Measurements from ENCODE around the gene SMCO4. TPM values are rescaled to one million over a fixed set of nuclear protein-coding genes. Genes with fewer than 3 reads are reported as not detected.
A peak's percentile ranks its signal among the peaks of the same experiment; 100 is the strongest.

The SMCO4 gene
- polyA plus RNA-seq, 3 donors = 14.9 to 20.5 (median 18.5) TPM

- DNase-seq (ENCODE audit: extremely low read depth in 1 of 11, low read depth in 9 of 11, low spot score in 4 of 11) = peak in 3 of 11 donors; percentile 16 to 43 (median 17)
Observed at GRCh38 chr11:93570759-93571413, 27.7 kb upstream of the SMCO4 start.

DNA sequence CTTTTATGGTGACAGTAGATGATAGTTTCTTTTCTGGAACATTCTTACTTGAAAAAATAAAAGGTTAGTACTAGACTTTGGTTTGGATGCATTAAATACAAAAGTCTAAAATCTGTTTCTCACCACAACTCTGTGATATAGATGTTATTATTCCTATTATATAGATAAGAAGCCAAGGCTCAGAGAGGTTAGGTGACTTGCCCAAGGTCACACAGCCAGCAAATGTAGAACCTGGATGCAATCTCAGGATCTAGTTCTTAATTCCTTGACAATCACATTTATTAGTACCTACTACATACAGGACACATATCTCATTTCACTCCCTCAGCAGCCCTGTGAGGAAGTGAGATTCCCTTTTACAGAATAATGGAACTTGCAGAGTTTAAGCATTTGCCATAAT lies 26.3 kb upstream of the SMCO4 start:
- no peak for DNase-seq (ENCODE audit: extremely low read depth in 1 of 11, low read depth in 9 of 11, low spot score in 4 of 11)

GRCh38 chr11:93568726-93569125 lies 25.5 kb upstream of the SMCO4 start:
- no peak for DNase-seq (ENCODE audit: extremely low read depth in 1 of 11, low read depth in 9 of 11, low spot score in 4 of 11)

- DNase-seq (ENCODE audit: extremely low read depth in 1 of 11, low read depth in 9 of 11, low spot score in 4 of 11) = no peak
Observed at GRCh38 chr11:93567401-93567895, 24.3 kb upstream of the SMCO4 start.

- DNase-seq (ENCODE audit: extremely low read depth in 1 of 11, low read depth in 9 of 11, low spot score in 4 of 11) = no peak
Observed at GRCh38 chr11:93564895-93565294, 21.7 kb upstream of the SMCO4 start.

- DNase-seq (ENCODE audit: extremely low read depth in 1 of 11, low read depth in 9 of 11, low spot score in 4 of 11) = no peak
Observed at GRCh38 chr11:93563857-93564256, 20.7 kb upstream of the SMCO4 start.

DNA sequence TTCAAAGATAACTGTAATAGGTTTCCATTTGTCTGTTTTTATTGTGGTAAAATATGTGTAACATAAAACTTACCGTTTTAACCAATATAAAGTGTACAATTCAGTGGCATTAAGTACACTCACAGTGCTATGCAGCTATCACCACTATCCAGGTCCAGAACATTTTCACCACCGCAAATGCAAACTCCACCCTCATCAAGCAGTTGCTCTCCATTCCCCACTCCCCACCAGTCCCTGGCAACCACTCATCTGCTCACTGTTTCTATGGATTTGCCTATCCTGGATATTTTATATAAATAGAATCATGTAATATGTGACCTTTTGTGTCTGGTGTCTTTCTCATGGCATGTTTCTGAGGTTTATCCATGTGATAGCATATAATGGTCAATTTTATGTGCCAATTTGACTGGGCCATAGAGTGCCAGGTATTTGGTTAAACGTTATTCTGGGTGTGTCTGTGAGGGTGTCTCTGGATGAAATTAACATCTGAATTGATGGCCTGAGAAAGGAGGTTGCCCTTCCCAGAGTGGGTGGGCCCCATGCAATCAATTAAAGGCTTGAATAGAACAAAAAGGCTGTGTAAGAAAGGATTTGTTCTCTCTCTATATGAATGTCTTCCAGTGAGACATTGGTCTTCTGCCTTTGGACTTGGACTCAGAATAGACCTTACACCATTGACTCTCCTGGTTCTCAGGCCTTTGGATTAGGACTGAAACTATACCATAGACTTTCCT lies 17.2 kb upstream of the SMCO4 start:
- DNase-seq (ENCODE audit: extremely low read depth in 1 of 11, low read depth in 9 of 11, low spot score in 4 of 11) = no peak

DNA sequence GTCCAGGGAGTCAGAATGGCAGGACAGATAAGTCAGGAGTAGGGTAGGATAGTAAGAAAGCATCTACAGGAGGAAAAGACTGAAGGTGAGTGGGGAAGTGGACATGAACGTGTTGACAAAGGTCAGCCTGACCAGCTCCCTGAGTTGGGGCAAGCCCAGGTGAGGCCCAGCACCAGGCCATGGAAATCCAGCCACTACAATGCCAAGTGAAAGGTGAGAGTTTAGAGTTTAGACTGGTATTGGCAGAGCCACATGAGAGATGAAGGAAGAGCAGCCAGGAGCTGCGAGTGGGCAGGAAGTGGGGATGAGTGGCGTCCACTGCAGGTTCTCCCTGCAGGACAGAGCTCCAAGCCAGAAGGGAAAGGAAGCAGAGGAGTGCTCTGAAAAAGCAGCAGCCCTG lies 16.5 kb upstream of the SMCO4 start:
- no peak for DNase-seq (ENCODE audit: extremely low read depth in 1 of 11, low read depth in 9 of 11, low spot score in 4 of 11)

DNA sequence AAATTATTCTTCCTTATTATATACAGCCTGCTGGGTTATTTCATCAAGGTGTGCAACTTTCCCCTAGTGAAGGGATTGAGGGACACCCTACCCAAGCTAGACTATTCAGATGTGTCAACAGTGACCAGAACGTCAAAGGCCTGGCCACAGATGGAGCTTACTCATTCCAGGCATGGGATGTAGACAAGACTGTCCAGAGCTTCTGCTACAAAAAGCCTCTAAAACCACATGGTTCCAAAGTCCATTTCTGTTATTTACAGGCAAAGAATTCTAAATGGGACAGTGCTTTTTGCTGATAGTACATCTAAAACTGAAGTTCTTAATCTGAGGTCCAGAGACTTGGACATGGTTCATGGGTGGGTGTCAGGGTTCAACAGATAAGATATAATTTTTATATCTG lies 9.7 kb upstream of the SMCO4 start:
- DNase-seq (ENCODE audit: extremely low read depth in 1 of 11, low read depth in 9 of 11, low spot score in 4 of 11) = no peak

DNA sequence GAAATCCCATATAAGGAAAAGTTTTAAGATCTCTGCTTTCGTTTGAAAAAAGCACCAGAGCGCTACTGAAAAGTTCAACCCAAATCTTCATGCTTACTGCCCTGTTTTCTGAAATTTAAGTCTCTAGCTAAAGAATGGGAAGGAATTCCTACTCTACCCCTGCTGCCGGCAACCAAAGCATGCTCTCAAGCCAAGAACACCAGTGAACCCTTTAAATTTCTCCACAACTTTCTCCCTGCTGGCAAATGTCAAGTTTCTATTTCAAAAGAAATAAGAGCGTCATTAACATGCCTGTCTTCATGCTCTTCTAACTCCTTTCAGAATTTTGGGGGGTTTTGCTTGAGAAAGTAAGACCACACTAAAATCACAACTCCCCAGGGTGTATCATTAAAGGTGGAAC lies 6.8 kb upstream of the SMCO4 start:
- peak in 3 of 11 donors; percentile 19 to 40 (median 28) for DNase-seq (ENCODE audit: extremely low read depth in 1 of 11, low read depth in 9 of 11, low spot score in 4 of 11)

DNA sequence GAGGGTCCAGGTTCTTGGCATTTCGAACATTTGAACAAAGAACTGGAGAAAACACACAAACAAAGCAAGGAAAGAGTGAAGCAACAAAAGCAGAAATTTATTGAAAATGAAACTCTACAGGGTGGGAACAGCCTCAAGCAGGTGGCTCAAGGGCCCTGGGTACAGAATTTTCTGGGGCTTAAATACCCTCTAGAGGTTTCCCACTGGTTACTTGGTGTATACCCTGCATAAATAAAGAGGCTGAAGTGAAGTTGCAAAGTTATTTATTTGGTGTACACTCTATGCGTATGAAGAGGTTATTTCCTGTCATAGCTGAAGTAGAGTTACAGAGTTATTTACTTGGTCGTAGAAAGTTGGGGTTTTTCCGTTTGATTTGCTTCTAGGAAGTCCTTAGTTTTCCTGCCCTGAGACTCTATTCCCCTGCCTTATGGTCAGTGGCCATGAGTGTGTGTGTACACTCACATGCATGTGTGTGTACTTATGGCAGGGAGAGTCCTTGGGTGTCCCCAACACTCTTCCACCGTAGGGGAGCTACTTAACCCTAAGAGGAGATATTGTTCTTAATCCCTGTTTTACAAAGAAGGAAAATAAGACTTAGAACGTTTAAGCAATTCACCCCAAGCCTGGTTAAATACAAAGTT lies 5.6 kb upstream of the SMCO4 start:
- no peak for DNase-seq (ENCODE audit: extremely low read depth in 1 of 11, low read depth in 9 of 11, low spot score in 4 of 11)

- no peak for DNase-seq (ENCODE audit: extremely low read depth in 1 of 11, low read depth in 9 of 11, low spot score in 4 of 11)
Observed at GRCh38 chr11:93547773-93548172, 4.6 kb upstream of the SMCO4 start.

- no peak for DNase-seq (ENCODE audit: extremely low read depth in 1 of 11, low read depth in 9 of 11, low spot score in 4 of 11)
Observed at GRCh38 chr11:93547028-93547427, 3.8 kb upstream of the SMCO4 start.

DNA sequence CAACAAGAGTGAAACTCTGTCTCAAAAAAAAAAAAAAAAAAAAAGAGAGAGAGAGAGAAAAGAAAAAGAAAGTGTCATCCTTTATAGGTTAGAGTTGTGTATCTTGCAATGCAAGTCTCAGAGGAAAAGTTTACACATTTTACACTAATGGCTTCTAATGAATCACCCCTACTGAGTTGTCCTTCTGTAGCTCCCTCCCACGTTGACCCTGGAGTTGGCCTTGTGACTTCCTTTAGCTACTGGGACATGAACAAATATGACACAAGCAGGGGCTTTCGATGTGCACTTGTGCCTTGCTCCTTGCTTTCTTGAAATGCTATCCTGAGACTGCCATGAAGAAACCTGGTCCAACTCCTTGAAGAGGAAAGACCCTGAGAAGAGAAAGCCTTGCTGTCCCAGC lies 2.4 kb upstream of the SMCO4 start:
- DNase-seq (ENCODE audit: extremely low read depth in 1 of 11, low read depth in 9 of 11, low spot score in 4 of 11) = no peak

GRCh38 chr11:93542811-93543229 lies 371 bp downstream of the SMCO4 start:
- DNase-seq (ENCODE audit: extremely low read depth in 1 of 11, low read depth in 9 of 11, low spot score in 4 of 11) = peak in 2 of 11 donors; percentile 15 to 32

DNA sequence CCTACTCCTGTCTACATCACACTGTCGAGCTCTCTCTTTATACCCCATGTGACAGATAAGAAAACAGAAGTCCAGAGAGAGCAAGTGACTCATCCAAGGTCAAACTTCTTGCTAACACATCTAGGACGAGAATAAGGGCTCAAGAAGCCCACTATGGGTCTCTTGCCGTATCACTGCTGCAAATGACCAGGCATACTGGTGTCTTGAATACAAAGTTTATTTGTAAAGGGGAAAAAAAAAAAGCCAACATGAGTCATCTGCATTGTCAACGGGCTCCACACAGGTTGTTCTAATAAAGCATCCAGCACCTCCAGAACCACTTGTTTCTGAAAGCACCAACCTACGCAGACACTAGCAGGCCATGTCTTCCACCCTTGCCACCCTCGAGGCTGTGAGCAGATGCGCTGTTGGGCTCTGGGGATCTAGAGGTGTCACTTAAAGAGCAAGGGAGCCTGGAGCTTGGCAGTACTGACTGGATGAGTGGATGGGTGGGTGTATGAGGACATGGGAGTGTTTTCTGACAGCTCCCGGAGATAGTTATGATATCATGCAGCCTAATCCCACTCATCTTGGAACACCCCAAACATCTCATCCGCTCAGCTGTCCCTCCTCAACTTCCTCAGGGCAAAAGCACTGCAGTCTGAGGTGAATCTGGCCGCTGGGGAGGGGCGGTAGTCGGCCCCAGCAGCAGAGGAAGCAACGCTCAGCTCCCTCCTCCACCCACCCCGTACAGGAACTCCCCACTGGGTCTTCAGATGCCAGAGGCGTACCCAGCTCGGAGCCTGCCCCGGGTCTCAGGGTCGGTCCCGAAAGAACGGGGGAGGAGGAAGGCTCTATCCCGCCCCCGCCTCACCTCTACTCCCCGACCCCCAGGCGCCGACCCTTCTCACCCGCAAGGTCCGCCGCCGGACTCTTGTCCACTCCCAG lies 1.0 kb downstream of the SMCO4 start:
- DNase-seq (ENCODE audit: extremely low read depth in 1 of 11, low read depth in 9 of 11, low spot score in 4 of 11) = peak in 1 of 11 donors; percentile 16

DNA sequence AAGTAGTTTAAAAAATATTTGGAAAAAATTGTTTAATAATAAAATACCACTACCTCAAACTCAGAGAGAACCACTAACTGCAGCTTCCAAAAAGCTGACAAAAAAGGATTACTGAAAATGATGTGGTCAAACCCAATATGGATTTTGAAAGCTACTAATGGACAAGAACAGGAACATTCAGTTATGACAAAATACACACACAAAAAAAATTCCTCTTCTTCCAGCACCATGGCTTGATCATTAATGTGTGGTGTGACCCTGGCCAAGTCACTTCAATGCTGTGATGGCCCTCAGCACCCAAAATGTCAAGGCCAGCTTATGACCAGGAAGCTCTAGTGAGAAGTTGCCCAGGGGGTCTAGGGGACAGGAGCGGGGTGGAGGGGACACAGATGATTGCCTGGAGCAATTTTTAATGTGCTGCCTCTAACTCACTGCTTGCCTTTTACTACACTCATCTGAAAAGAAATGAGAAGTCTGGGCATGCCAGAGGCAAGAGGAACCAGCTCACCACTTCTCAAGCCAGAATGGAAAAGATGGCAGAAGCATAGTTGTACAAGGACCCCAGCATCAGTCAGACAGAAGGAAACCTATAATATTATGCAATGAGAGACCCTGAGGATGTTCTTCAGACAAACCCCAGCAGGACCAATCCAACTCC lies 2.2 kb downstream of the SMCO4 start:
- DNase-seq (ENCODE audit: extremely low read depth in 1 of 11, low read depth in 9 of 11, low spot score in 4 of 11) = no peak

DNA sequence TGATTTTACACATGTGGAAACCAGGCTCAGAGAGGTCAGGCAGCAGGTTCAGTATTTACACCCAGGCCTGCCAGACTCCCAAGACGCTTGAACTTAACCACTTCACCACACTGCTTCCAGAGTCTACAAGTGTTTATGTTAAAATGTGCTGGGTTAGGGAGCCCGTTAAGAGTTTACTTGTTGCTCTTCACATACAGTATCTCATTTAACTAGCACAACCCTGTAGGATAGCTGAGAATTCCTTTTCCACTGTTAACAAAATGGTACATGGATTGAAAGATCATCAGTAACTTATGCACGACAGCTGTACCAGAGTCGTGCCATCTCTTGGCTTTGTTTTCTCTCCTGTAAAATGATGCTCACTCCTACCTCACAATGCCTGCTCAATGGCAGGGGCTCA lies 2.9 kb downstream of the SMCO4 start:
- no peak for DNase-seq (ENCODE audit: extremely low read depth in 1 of 11, low read depth in 9 of 11, low spot score in 4 of 11)

All from renal cortex interstitium (tissue), 11 donors.